Calu3 (cell line): ENCODE measurements around the gene DLGAP1. TPM values are rescaled to one million over a fixed set of nuclear protein-coding genes. Genes with fewer than 3 reads are reported as not detected.
"Not testable (repeated sequence)": the region's sequence is repeated elsewhere in the genome, so short reads cannot be mapped to it uniquely, and the experiment has no call there.

Experiments used
- BruUV-seq: library from RNA; stranded (reverse); fragments of 400-500 nt; replicated peaks from 2 replicates; lab custom pipeline; 2021; lab: Mats Ljungman, UMichigan
- CTCF ChIA-PET: fragments of 300-600 bp; sonication (Branson Sonifier 250); formaldehyde crosslinking; loops from one replicate; lab custom pipeline; 2022; ENCODE audit warnings: antibody characterized with exemption; lab: Charles Lee
- DNase-seq: peaks from one replicate; pipeline ENCODE4 v3.0.0; 2022
- H3K27ac Mint-ChIP-seq: one replicate; pipeline ENCODE4 v1.8.0; 2022; ENCODE audit warnings: mixed read lengths; ENCODE audit not compliant: unreplicated experiment
- H3K27me3 Mint-ChIP-seq: one replicate; pipeline ENCODE4 v1.8.0; 2022; ENCODE audit warnings: mixed read lengths; ENCODE audit not compliant: unreplicated experiment
- H3K36me3 Mint-ChIP-seq: one replicate; pipeline ENCODE4 v1.8.0; 2022; ENCODE audit warnings: mild to moderate bottlenecking, moderate library complexity, mixed read lengths; ENCODE audit not compliant: insufficient read depth, unreplicated experiment
- H3K4me1 Mint-ChIP-seq: one replicate; pipeline ENCODE4 v1.8.0; 2022; ENCODE audit warnings: mild to moderate bottlenecking, low read depth, mixed read lengths; ENCODE audit not compliant: unreplicated experiment
- H3K4me3 Mint-ChIP-seq: one replicate; pipeline ENCODE4 v1.8.0; 2022; ENCODE audit warnings: mild to moderate bottlenecking, low read depth, moderate library complexity, mixed read lengths; ENCODE audit not compliant: unreplicated experiment
- H3K9me3 Mint-ChIP-seq: one replicate; pipeline ENCODE4 v1.8.0; 2022; ENCODE audit warnings: low read depth, mixed read lengths; ENCODE audit not compliant: unreplicated experiment
- intact Hi-C: fragments of 100-400 bp; cut with micrococcal nuclease; formaldehyde crosslinking; loops from one replicate; pipeline ENCODE4 v1.10.0; 2022; ENCODE audit not compliant: unreplicated experiment
- total RNA-seq: library from RNA; stranded (reverse); gene quantifications from 2 replicates; pipeline ENCODE4 v1.2.3, GENCODE V29; 2022
- TF ChIP-seq, protein P1 (sequence below): fragments of 200-600 bp; IDR thresholded peaks from one replicate; pipeline ENCODE4 v1.8.0; 2022; ENCODE audit warnings: antibody characterized with exemption; ENCODE audit not compliant: unreplicated experiment

Gene DLGAP1
- total RNA-seq, 1 experiment from 2014 or later: 9.0 TPM

DNA sequence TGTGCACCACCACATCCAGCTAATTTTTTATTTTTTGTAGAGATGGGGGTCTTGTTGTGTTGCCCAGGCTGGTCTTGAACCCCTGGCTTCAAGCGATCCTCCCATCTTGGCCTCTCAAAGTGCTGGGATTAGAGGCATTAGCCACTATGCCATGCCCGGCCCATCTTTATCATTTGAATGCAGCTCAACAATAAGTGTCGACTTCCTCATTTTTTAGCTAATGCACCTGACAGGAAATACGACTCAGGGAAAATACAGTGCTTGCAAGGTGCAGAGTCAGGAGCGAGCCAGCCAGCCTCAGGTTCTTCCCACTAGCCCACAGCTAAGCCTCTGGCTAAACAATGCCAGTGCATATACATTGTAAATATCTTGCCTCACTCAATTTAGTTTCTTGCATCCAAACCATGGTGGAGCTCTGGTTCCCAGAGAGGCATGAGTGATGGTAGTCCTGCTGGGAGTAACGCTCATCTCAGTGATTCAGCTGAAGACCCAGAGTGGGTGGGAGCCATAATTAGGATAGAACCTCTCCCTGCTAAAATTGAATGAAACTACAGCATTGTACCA, 870.1 kb downstream of the DLGAP1 start:
- Mint-ChIP-seq H3K27me3 (no peaks in the 10 kb centered on the region), H3K4me1 (peaks cover 30% of the 10 kb centered on the region), H3K36me3 (peaks cover 7% of the 10 kb centered on the region), H3K9me3 (no peaks in the 10 kb centered on the region), H3K4me3 (no peak overlapping the region), H3K27ac (no peak overlapping the region)
- intact Hi-C loops: loop anchor here (2.0 kb wide), 2 partner anchors 44 to 128 kb away; no protein-coding TSS in a partner anchor
- no TSS peak for BruUV-seq
- TF ChIP-seq, protein P1, sequence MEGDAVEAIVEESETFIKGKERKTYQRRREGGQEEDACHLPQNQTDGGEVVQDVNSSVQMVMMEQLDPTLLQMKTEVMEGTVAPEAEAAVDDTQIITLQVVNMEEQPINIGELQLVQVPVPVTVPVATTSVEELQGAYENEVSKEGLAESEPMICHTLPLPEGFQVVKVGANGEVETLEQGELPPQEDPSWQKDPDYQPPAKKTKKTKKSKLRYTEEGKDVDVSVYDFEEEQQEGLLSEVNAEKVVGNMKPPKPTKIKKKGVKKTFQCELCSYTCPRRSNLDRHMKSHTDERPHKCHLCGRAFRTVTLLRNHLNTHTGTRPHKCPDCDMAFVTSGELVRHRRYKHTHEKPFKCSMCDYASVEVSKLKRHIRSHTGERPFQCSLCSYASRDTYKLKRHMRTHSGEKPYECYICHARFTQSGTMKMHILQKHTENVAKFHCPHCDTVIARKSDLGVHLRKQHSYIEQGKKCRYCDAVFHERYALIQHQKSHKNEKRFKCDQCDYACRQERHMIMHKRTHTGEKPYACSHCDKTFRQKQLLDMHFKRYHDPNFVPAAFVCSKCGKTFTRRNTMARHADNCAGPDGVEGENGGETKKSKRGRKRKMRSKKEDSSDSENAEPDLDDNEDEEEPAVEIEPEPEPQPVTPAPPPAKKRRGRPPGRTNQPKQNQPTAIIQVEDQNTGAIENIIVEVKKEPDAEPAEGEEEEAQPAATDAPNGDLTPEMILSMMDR: no peak
- CTCF ChIA-PET: interaction anchor here (0.7 to 1.9 kb wide), 9 partner anchors 9 to 288 kb away, joined by 4 to 14 read pairs (median 7); no protein-coding TSS in a partner anchor
- DNase-seq: no peak

GRCh38 chr18:3584266-3584861, 870.7 kb downstream of the DLGAP1 start:
- TF ChIP-seq, protein P1: no peak
- no peak for DNase-seq
- BruUV-seq: no TSS peak

DNA sequence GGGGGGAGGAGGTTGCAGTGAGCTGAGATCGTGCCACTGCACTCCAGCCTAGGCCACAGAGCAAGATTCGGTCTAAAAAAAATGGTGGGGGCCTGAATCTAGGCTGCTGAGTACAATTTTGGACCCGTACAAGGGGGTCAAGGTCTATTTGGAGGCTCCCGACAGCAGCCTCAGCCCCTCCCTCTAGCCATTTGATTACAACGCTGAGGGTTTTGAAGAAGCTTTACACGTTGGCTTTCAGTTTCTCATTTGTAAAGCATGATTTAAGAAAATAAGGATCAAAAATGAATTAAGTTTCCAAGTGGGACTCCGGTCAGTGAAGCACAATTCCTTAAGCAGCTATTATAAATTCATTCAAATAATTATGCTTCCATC, 871.2 kb downstream of the DLGAP1 start:
- Mint-ChIP-seq H3K27me3 (no peaks in the 10 kb centered on the region), H3K36me3 (peaks cover 7% of the 10 kb centered on the region), H3K4me1 (peaks cover 30% of the 10 kb centered on the region), H3K4me3 (no peak overlapping the region), H3K9me3 (no peaks in the 10 kb centered on the region), H3K27ac (no peak overlapping the region)
- no TSS peak for BruUV-seq
- DNase-seq: no peak
- intact Hi-C loops: loop anchor here (2.0 kb wide), 2 partner anchors 43 to 127 kb away; no protein-coding TSS in a partner anchor
- CTCF ChIA-PET: interaction anchor here (0.6 kb wide), 1 partner anchor 411 kb away, joined by 3 read pairs; no protein-coding TSS in a partner anchor
- TF ChIP-seq, protein P1: no peak

More at GRCh38 chr18:3584266-3584861, 870.7 kb downstream of the DLGAP1 start:
- Mint-ChIP-seq H3K27me3 (no peaks in the 10 kb centered on the region), H3K36me3 (peaks cover 7% of the 10 kb centered on the region), H3K4me1 (peaks cover 30% of the 10 kb centered on the region), H3K9me3 (no peaks in the 10 kb centered on the region), H3K27ac (no peak overlapping the region), H3K4me3 (no peak overlapping the region)
- CTCF ChIA-PET: interaction anchor here (0.6 to 1.9 kb wide), 6 partner anchors 10 to 411 kb away, joined by 3 to 14 read pairs (median 6); no protein-coding TSS in a partner anchor
- intact Hi-C loops: loop anchor here (2.0 kb wide), 2 partner anchors 44 to 128 kb away; no protein-coding TSS in a partner anchor

DNA sequence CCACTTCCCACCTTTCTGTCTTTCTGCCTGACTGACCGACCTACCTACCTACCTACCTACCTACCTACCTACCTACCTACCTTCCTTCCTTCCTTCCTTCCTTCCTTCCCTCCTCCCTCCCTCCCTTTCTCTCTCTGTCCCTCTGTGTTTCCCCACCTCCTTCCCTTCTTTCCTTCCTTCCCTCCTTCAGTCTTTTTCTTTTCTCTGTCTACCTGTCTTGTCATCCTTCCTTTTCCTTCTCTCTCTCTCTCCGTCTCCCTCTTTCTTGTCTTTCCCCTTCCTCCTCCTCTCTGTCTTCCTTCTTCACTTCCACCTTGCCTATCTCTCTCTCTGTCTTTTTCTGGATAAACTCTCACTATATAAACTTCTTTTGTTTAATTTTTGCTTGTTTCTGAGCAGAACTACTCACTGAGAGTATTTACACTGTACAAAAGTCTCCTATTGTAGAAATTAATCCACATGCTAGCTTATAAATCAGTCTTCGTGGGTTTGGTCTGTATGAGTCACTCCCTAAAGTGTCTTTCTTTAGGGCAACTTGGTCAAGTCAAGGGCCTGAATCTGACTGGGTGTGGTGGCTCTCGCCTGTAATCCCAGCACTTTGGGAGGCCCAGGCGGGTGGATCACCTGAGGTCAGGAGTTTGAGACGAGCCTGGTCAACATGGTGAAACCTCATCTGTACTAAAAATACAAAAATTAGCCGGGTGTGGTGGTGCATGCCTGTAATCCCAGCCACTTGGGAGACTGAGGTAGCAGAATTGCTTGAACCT, 871.8 kb downstream of the DLGAP1 start:
- H3K4me3 Mint-ChIP-seq, H3K36me3 Mint-ChIP-seq, H3K27ac Mint-ChIP-seq, H3K9me3 Mint-ChIP-seq, DNase-seq, BruUV-seq, CTCF ChIA-PET, intact Hi-C loops, H3K27me3 Mint-ChIP-seq: not testable (repeated sequence)
- H3K4me1 Mint-ChIP-seq: peaks cover 30% of the 10 kb centered on the region
